Adrenal gland (tissue), 12 donors: Measurements from ENCODE around the gene INO80D. TPM values are rescaled to one million over a fixed set of nuclear protein-coding genes. Genes with fewer than 3 reads are reported as not detected.

ENCODE experiments used
- DNase-seq, 7 donors: peaks; one replicate each; pipeline ENCODE4 v3.0.0-alpha.2; 2019 to 2020
- H3K27ac ChIP-seq, 5 donors: fragments of 200-600 bp; sonication (generic) in 4 of 5; 1 replicate in 3 of 5; 2 replicates in 2 of 5; pipeline versions ENCODE4 v1.5.1 to v1.8.0; 2016 to 2020; ENCODE audit warnings: mild to moderate bottlenecking in 1 of 5
- H3K27me3 ChIP-seq: fragments of 200-600 bp; 2 replicates; pipeline ENCODE4 v1.8.0; 2021
- H3K36me3 ChIP-seq, 2 donors: fragments of 200-600 bp; replicated peaks in 1 of 2; 1 replicate in 1 of 2; 2 replicates in 1 of 2; pipeline versions ENCODE4 v1.5.1 to v1.8.0; 2018 to 2022
- H3K4me1 ChIP-seq, 2 donors: fragments of 200-600 bp; replicated peaks in 1 of 2; 1 replicate in 1 of 2; 2 replicates in 1 of 2; pipeline versions ENCODE4 v1.5.1 to v1.8.0; 2018 to 2021
- H3K4me3 ChIP-seq, 4 donors: fragments of 200-600 bp; sonication (generic) in 3 of 4; one replicate each; pipeline ENCODE4 v1.5.1; 2016 to 2018
- H3K9me3 ChIP-seq, 3 donors: fragments of 200-600 bp; sonication (generic) in 1 of 3; replicated peaks in 1 of 3; 1 replicate in 2 of 3; 2 replicates in 1 of 3; pipeline versions ENCODE4 v1.5.1 to v1.8.0; 2016 to 2021
- POLR2A ChIP-seq, 2 donors: fragments of 450-650 bp; IDR thresholded peaks; one replicate each; pipeline ENCODE4 v1.6.1; 2017; ENCODE audit warnings: antibody characterized with exemption in 2 of 2, mild to moderate bottlenecking in 2 of 2, moderate library complexity in 1 of 2
- WGBS, 4 donors: extraction: QIAGEN DNeasy Blood & Tissue Kit in 2 of 4; methylation state at CpG; one replicate each; pipeline versions ENCODE4 v1.1.5 to v1.1.7; 2013 to 2017; 5-methylcytosine and 5-hydroxymethylcytosine counted together
- intact Hi-C, 2 donors: fragments of 100-400 bp; cut with DNase I; formaldehyde crosslinking; loops; one replicate each; pipeline versions ENCODE4 v1.14.1 to v1.15.0; 2022 to 2023
- polyA plus RNA-seq, 3 donors: library from polyadenylated mRNA; stranded (reverse); fragments of 200-250 nt in 2 of 3; fragments of 350-450 nt in 1 of 3; fragmentation: Illumina TruSeq in 1 of 3; extraction: RNeasy Lipid Tissue Mini Kit (QIAGEN cat#74804) in 1 of 3; gene quantifications; one replicate each; pipeline ENCODE4 v1.2.3, GENCODE V29; 2013 to 2014
- total RNA-seq, 9 donors: library from RNA; depleted of rRNA in 4 of 9; stranded (reverse); fragments of >200 nt in 4 of 9; fragments of 120-200 nt in 1 of 9; fragmentation: NEBNext Ultra II Directional in 1 of 9; extraction: Animal tissue kit (Norgen Biotek cat#: 25700) in 1 of 9; gene quantifications; one replicate each; pipeline versions ENCODE4 v1.1.0 to v1.2.4, GENCODE V29; 2013 to 2023
- TF ChIP-seq, protein P1 (sequence below), 6 experiments: fragments of 450-650 bp in 4 of 6; fragments of 200-600 bp in 2 of 6; sonication (generic) in 1 of 6; IDR thresholded peaks; 1 replicate in 5 of 6; 2 replicates in 1 of 6; pipeline versions ENCODE4 v1.5.1 to v1.8.0; 2016 to 2021; ENCODE audit warnings: antibody characterized with exemption in 6 of 6, mild to moderate bottlenecking in 2 of 6, moderate library complexity in 1 of 6
- donor health status: healthy with polysubstance abuse.
- donor health status: Bipolar disorder and iron deficiency.
- donor health status: DM: yes; HTN: yes; CAD: no.
- donor health status: DM: no; HTN: no; CAD: no.
- donor health status: DM: no; HTN: no; CAD: no.
- donor health status: DM: yes; HTN: yes; CAD: no.

Gene INO80D
- total and polyA plus RNA-seq, 12 donors: 2.7 to 24.6 (median 14.1) TPM

DNA sequence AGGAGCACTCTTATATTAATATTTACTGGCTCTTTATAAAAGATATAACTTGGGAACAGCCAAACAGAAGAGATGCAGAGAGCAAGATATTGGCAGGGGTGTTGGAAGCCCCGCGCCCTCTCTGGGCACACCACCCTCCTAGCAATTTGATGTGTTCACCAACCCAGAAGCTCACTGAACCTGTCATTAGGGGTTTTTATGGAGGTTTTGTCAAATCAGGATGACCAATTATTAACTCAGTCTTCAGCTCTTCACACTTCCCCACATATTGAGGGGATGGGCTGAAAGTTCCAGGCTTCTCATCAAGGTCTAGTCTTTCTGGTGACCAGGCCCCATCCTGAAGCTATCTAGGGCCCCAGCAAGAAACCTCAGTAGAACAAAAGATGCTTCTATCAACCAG lies 10.9 kb upstream of the INO80D start:
- Histone ChIP-seq H3K27ac (no peak overlapping the region), H3K9me3 (no peaks in the 10 kb centered on the region), H3K27me3 (no peaks in the 10 kb centered on the region), H3K36me3 (no peaks in the 10 kb centered on the region), H3K4me1 (peaks cover 0 to 5% of the 10 kb centered on the region in 2 donors), H3K4me3 (no peak overlapping the region)
- intact Hi-C loops: no loop called here
- no peak for DNase-seq
- WGBS, 4 donors: 95 to 100% (median 98%) methylated on average over 2 of the region's 2 CpGs
- TF ChIP-seq POLR2A (IDR thresholded peaks at IDR 0.05): no peak
- TF ChIP-seq, protein P1, sequence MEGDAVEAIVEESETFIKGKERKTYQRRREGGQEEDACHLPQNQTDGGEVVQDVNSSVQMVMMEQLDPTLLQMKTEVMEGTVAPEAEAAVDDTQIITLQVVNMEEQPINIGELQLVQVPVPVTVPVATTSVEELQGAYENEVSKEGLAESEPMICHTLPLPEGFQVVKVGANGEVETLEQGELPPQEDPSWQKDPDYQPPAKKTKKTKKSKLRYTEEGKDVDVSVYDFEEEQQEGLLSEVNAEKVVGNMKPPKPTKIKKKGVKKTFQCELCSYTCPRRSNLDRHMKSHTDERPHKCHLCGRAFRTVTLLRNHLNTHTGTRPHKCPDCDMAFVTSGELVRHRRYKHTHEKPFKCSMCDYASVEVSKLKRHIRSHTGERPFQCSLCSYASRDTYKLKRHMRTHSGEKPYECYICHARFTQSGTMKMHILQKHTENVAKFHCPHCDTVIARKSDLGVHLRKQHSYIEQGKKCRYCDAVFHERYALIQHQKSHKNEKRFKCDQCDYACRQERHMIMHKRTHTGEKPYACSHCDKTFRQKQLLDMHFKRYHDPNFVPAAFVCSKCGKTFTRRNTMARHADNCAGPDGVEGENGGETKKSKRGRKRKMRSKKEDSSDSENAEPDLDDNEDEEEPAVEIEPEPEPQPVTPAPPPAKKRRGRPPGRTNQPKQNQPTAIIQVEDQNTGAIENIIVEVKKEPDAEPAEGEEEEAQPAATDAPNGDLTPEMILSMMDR (IDR thresholded peaks at IDR 0.05): no peak

DNA sequence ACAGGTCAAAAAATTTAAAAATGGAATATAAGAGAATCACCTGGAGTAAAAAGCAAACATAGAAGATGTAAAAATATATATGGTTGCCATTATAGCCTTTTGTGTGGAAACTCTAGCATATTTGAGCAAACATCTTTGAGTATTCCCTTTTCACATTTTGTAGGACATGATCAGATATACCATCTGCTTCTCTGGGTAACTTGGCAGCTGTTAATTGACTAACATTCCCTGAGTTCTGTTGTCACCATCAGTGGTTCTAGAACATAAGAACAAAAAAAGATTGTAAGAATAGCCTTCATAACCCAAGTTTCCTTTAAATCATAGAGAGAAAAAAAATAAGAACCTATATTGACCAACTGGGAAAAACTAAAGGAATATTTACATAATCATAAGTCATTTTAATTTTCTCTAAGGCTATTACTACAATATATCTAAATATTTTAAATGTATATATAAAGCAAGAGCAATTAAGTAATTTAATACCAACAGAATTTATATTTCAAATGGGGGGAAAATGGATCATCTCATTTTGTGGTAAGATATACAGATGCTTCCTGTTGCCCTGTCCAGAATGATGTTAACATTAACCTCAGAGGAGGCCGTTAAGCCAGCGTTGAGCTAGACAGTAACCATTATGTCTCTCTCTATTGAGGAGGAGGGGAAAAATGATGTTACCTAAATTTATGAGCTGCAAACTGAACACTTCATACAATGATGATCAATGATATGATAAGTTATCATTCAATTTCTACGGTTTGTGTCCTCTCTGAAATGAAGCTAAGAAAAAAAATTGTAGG lies 9.8 kb upstream of the INO80D start:
- TF ChIP-seq, protein P1 (IDR thresholded peaks at IDR 0.05): no peak
- no peak for TF ChIP-seq POLR2A (IDR thresholded peaks at IDR 0.05)
- H3K36me3 ChIP-seq: no peaks in the 10 kb centered on the region
- no peak overlapping the region for H3K4me3 ChIP-seq
- WGBS, 4 donors: 66 to 81% (median 67%) methylated on average over 3 of the region's 3 CpGs
- H3K27me3 ChIP-seq: no peaks in the 10 kb centered on the region
- no peaks in the 10 kb centered on the region for H3K9me3 ChIP-seq
- intact Hi-C loops: no loop called here
- H3K27ac ChIP-seq: no peak overlapping the region
- H3K4me1 ChIP-seq: peaks cover 0 to 5% of the 10 kb centered on the region in 2 donors
- DNase-seq: no peak

DNA sequence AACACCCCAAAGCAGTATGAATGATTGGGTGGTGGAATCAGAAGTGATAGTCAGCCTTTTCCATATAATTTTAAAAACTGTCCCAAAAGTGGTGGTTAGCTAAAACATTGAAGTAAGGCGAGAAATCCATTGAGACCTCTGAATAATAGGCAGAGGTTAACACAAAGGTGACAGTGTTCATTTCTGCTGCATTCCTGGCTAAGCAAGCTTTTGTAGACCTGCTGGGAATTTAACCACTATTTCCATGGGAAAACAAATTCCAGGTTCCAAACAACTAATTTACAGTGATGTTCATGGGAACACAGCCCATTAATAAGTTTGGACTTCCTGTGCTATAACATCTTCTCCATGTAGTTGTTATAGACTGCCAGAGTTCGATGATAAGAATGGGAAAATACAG lies 6.3 kb upstream of the INO80D start:
- DNase-seq: no peak
- H3K9me3 ChIP-seq: no peaks in the 10 kb centered on the region
- H3K27me3 ChIP-seq: no peaks in the 10 kb centered on the region
- H3K4me3 ChIP-seq: no peak overlapping the region
- peaks cover 4 to 17% of the 10 kb centered on the region in 2 donors for H3K4me1 ChIP-seq
- intact Hi-C loops: no loop called here
- H3K36me3 ChIP-seq: peaks cover 0 to 4% of the 10 kb centered on the region in 2 donors
- 89 to 98% (median 92%) methylated on average over 2 of the region's 2 CpGs for WGBS, 4 donors
- H3K27ac ChIP-seq: no peak overlapping the region
- TF ChIP-seq POLR2A (IDR thresholded peaks at IDR 0.05): no peak
- TF ChIP-seq, protein P1 (IDR thresholded peaks at IDR 0.05): no peak

DNA sequence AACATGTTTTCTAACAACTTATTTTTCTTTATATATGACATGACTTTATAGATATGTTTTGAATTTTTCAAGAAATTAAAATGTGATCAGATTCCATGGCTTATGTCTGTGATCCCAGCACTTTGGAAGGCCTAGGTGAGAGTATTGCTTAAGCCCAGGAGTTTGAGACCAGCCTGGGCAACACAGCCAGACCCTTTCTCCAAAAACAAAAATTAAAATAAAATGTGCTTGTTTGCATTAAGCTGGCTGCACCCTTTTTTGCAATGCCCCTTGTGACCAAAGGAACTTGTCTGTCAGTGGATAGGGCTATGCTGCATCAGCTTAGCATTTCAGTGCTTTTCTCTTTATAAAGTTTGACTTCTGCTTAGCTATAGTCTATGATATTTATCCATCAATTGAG lies 2.3 kb upstream of the INO80D start:
- H3K36me3 ChIP-seq: peaks cover 0 to 4% of the 10 kb centered on the region in 2 donors
- no peak overlapping the region for H3K4me3 ChIP-seq
- no peaks in the 10 kb centered on the region for H3K27me3 ChIP-seq
- no peak overlapping the region for H3K27ac ChIP-seq
- H3K4me1 ChIP-seq: peaks cover 4 to 26% of the 10 kb centered on the region in 2 donors
- no peak for DNase-seq
- H3K9me3 ChIP-seq: no peaks in the 10 kb centered on the region
- intact Hi-C loops: loop anchor here in 1 of 2 donors (10.0 kb wide), 1 partner anchor 63 kb away; no protein-coding TSS in a partner anchor
- no peak for TF ChIP-seq POLR2A (IDR thresholded peaks at IDR 0.05)
- TF ChIP-seq, protein P1 (IDR thresholded peaks at IDR 0.05): no peak
